Fibroblast of pulmonary artery (primary cell): ENCODE measurements around the gene DOCK3.
"Not testable (repeated sequence)": the region's sequence is repeated elsewhere in the genome, so short reads cannot be mapped to it uniquely, and the experiment has no call there.

Experiments used
- DNase-seq: peaks from one replicate; pipeline ENCODE4 v3.0.0-alpha.2; 2010; ENCODE audit warnings: low read depth
- H3K4me3 ChIP-seq: replicated peaks from 2 replicates; pipeline ENCODE4 v1.5.1; 2011; ENCODE audit warnings: low read depth, mild to moderate bottlenecking, control low read depth, low read length, moderate library complexity
- CTCF ChIP-seq: IDR thresholded peaks from 2 replicates; pipeline ENCODE4 v1.5.1; 2011; ENCODE audit warnings: mild to moderate bottlenecking, control low read depth, low read length, inconsistent platforms; ENCODE audit errors: missing control alignments

Gene DOCK3

DNA sequence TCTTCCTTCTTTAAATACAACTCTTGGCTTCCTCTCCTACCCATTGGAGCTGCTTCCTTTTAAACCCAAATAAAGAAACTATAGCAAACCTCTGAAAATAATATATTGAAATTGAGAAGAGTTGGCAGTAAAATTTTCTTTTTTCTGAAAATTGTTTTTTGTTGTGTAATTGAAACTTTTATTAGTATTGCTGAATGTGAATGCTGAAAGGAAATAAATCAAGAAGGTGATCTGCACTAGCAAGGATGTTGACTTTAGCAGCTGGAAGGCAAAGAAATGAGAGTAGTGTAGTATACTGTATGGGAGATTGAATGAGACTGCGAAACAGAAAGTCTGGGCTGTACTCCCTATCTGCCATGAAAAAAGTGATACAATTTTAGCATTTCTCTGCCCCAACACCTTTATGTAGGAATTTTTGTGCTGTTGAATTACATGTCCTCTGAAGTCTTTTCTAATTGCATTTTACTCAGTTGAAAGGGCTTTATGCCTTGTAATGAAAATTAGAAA lies 166.3 kb downstream of the DOCK3 start:
- no peak for TF ChIP-seq CTCF
- no peak overlapping the region for H3K4me3 ChIP-seq

DNA sequence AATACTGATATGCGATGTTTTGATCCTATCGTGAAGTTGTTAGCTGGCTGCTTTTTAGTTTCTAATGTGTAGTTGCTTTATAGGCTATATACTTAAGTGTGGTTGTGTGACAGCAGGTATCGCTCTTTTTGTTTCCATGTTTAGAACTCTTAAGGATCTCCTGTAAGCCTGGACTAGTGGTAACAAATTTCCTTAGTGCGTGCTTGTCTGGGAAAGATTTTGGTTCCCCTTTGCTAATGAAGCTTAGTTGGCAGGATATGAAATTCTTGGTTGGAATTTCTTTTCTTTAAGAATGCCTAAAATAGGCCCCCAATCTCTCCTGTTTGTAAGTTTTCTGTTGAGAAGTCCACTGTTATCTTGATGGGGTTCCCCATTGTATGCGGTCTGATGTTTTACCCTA lies 173.6 kb downstream of the DOCK3 start:
- DNase-seq = no peak
- no peak for TF ChIP-seq CTCF
- H3K4me3 ChIP-seq = no peak overlapping the region

More for the DNA sequence above, 166.3 kb downstream of the DOCK3 start:
- no peak for DNase-seq

GRCh38 chr3:50850639-50851511 lies 176.1 kb downstream of the DOCK3 start:
- no peak for TF ChIP-seq CTCF
- no peak for DNase-seq
- no peak overlapping the region for H3K4me3 ChIP-seq

- no peak for TF ChIP-seq CTCF
- no peak overlapping the region for H3K4me3 ChIP-seq
- no peak for DNase-seq
Observed at GRCh38 chr3:50853936-50854335, 179.2 kb downstream of the DOCK3 start.

DNA sequence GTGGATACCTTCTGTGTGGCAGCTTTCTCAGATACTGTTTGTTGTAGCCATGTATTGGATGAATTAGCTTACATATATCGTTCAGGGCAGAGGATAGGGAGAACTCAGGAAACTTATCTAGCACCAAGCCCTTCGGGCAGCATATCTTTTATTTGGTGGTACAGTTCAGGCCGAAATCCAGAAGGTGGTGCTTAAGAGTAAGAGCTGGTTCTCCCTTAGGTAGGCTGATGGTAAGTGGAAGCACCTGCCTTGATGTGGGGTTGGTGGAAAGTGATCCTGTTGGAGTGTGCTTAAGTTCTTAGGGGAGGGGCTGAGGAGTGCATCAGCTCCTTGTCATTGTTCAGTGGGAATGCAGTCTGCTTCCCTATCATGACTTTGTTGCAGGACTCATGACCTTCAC lies 187.5 kb downstream of the DOCK3 start:
- DNase-seq = no peak
- TF ChIP-seq CTCF = no peak
- H3K4me3 ChIP-seq = no peak overlapping the region

GRCh38 chr3:50873376-50874157 lies 198.8 kb downstream of the DOCK3 start:
- no peak for DNase-seq
- no peak overlapping the region for H3K4me3 ChIP-seq
- TF ChIP-seq CTCF = no peak

DNA sequence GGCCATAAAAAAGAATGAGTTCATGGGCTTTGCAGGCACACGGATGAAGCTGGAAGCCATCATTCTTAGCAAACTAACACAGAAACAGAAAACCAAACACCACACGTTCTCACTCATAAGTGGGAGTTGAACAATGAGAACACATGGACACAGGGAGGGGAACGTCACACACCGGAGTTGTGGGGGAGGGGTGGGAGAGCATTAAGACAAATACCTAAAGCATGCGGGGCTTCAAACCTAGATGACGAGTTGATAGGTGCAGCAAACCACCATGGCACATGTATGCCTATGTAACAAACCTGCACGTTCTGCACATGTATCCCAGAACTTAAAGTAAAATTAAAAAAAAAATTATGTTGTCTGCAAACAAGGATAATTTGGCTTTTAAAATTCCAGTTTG lies 200.1 kb downstream of the DOCK3 start:
- H3K4me3 ChIP-seq, DNase-seq: not testable (repeated sequence)
